A673 (cell line): ENCODE measurements around the gene SPTLC3. TPM values are rescaled to one million over a fixed set of nuclear protein-coding genes. Genes with fewer than 3 reads are reported as not detected.

Experiments
- BruUV-seq: library from RNA; stranded (reverse); fragments of 400-500 nt; replicated peaks from 2 replicates; lab custom pipeline; 2021; lab: Mats Ljungman, UMichigan
- CTCF ChIA-PET: fragments of 300-600 bp; sonication (Branson Sonifier 250); formaldehyde crosslinking; loops from one replicate; lab custom pipeline; 2022; ENCODE audit warnings: antibody characterized with exemption; lab: Charles Lee
- POLR2A ChIA-PET: fragments of 300-600 bp; sonication (Branson Sonifier 250); formaldehyde crosslinking; loops from one replicate; lab custom pipeline; 2022; ENCODE audit warnings: antibody characterized with exemption; ENCODE audit not compliant: low non-redundant PET; lab: Charles Lee
- DNase-seq: peaks from one replicate; pipeline ENCODE4 v3.0.0-alpha.2; 2015; ENCODE audit warnings: low spot score
- H3K27ac ChIP-seq: fragments of 200-600 bp; sonication (generic); 2 replicates; pipeline ENCODE4 v1.5.1; 2016; ENCODE audit warnings: mixed run types, low read depth, mild to moderate bottlenecking, mixed read lengths, antibody characterized with exemption, low read length; ENCODE audit not compliant: poor library complexity, severe bottlenecking
- H3K27me3 ChIP-seq: fragments of 200-600 bp; sonication (generic); replicated peaks from 2 replicates; pipeline ENCODE4 v1.6.1; 2017; ENCODE audit warnings: mixed run types, low read depth, mild to moderate bottlenecking, mixed read lengths, antibody characterized with exemption, low read length; ENCODE audit not compliant: insufficient read depth, poor library complexity
- H3K36me3 ChIP-seq: fragments of 200-600 bp; sonication (generic); 2 replicates; pipeline ENCODE4 v1.6.1; 2016; ENCODE audit warnings: mixed run types, mild to moderate bottlenecking, mixed read lengths, antibody characterized with exemption, low read length; ENCODE audit not compliant: insufficient read depth, poor library complexity, severe bottlenecking
- H3K4me1 ChIP-seq: fragments of 200-600 bp; sonication (generic); 2 replicates; pipeline ENCODE4 v1.6.1; 2017; ENCODE audit warnings: mixed run types, mild to moderate bottlenecking, mixed read lengths, antibody characterized with exemption, low read length; ENCODE audit not compliant: insufficient read depth, poor library complexity, severe bottlenecking
- H3K4me3 ChIP-seq: fragments of 200-600 bp; sonication (generic); 2 replicates; pipeline ENCODE4 v1.5.1; 2016; ENCODE audit warnings: low read depth, mixed run types, mild to moderate bottlenecking, mixed read lengths, low read length; ENCODE audit not compliant: poor library complexity, severe bottlenecking
- H3K9me3 ChIP-seq: fragments of 200-600 bp; sonication (generic); 2 replicates; pipeline ENCODE4 v1.6.1; 2016; ENCODE audit warnings: mixed run types, low read depth, mild to moderate bottlenecking, mixed read lengths, antibody characterized with exemption, low read length; ENCODE audit not compliant: poor library complexity, severe bottlenecking
- EZH2 ChIP-seq: fragments of 200-600 bp; sonication (generic); IDR thresholded peaks from 2 replicates; pipeline ENCODE4 v1.6.1; 2017; ENCODE audit warnings: borderline replicate concordance, low read depth, mild to moderate bottlenecking, mixed read lengths, antibody characterized with exemption, low read length; ENCODE audit not compliant: poor library complexity, severe bottlenecking
- intact Hi-C: fragments of 100-400 bp; cut with micrococcal nuclease; formaldehyde crosslinking; loops from one replicate; pipeline ENCODE4 v1.10.0; 2022; ENCODE audit not compliant: unreplicated experiment
- total RNA-seq: library from RNA; stranded (reverse); gene quantifications from 2 replicates; pipeline ENCODE4 v1.2.3, GENCODE V29; 2021
- TF ChIP-seq, protein P1 (sequence below): fragments of 300-800, 200-600 bp; sonication (generic); conservative IDR thresholded peaks from 2 replicates; pipeline ENCODE4 v1.5.1; 2017; ENCODE audit warnings: low read depth, mild to moderate bottlenecking, antibody characterized with exemption, low read length, moderate library complexity, mixed read lengths

The SPTLC3 gene
- total RNA-seq, 1 experiment from 2014 or later = 0.06 TPM

DNA sequence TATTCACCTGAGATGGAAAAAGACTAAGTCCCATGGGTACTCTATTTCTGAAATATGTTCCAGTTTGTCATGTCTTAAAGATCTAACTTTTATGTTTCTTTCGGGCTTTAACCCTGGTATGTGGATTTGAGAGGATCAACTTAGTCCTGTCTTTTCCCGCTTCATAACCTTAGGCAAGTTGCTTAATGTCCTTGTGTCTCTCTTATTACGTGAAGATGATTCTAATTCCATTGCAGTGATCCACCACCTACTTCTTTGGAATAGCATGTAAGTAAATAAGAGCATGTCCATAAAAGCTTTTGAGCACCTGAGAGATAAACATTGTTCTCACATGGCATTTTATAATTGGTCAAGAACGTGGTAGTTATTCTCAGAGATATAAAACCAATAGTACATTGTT is 23.0 kb downstream of the SPTLC3 start:
- no peak overlapping the region for H3K4me3 ChIP-seq
- no peaks in the 10 kb centered on the region for H3K9me3 ChIP-seq
- no peaks in the 10 kb centered on the region for H3K27me3 ChIP-seq
- ChIA-PET CTCF (no interaction called here), POLR2A (no interaction called here)
- no peak for TF ChIP-seq EZH2
- TF ChIP-seq, protein P1, sequence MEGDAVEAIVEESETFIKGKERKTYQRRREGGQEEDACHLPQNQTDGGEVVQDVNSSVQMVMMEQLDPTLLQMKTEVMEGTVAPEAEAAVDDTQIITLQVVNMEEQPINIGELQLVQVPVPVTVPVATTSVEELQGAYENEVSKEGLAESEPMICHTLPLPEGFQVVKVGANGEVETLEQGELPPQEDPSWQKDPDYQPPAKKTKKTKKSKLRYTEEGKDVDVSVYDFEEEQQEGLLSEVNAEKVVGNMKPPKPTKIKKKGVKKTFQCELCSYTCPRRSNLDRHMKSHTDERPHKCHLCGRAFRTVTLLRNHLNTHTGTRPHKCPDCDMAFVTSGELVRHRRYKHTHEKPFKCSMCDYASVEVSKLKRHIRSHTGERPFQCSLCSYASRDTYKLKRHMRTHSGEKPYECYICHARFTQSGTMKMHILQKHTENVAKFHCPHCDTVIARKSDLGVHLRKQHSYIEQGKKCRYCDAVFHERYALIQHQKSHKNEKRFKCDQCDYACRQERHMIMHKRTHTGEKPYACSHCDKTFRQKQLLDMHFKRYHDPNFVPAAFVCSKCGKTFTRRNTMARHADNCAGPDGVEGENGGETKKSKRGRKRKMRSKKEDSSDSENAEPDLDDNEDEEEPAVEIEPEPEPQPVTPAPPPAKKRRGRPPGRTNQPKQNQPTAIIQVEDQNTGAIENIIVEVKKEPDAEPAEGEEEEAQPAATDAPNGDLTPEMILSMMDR = no peak
- no peak overlapping the region for H3K27ac ChIP-seq
- no peaks in the 10 kb centered on the region for H3K36me3 ChIP-seq
- no peak for DNase-seq
- BruUV-seq = no TSS peak
- peaks cover 5% of the 10 kb centered on the region for H3K4me1 ChIP-seq
- intact Hi-C loops = no loop called here

DNA sequence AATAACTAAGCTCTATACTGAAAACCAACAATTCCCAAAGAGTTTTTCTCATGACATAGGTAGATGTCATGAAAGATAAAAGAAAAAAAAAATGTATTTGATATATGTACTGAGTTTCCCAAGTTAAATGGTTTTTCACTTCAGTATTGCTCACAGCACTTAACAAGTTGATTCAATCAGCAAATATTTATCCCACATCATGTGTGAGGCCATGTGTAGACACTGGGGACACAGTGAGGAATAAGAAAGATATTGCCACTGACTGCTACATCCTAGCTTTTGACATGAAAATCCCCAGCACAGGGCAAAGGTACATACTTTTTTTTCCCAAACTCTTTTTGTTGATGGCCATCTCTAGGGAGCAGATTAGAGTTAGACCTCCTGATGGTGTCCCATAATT is 25.3 kb downstream of the SPTLC3 start:
- no peak overlapping the region for H3K4me3 ChIP-seq
- no TSS peak for BruUV-seq
- H3K9me3 ChIP-seq = no peaks in the 10 kb centered on the region
- H3K27me3 ChIP-seq = no peaks in the 10 kb centered on the region
- DNase-seq = no peak
- H3K4me1 ChIP-seq = peaks cover 5% of the 10 kb centered on the region
- ChIA-PET POLR2A (no interaction called here), CTCF (no interaction called here)
- no peaks in the 10 kb centered on the region for H3K36me3 ChIP-seq
- no peak overlapping the region for H3K27ac ChIP-seq
- no peak for TF ChIP-seq EZH2
- TF ChIP-seq, protein P1 = no peak
- intact Hi-C loops = no loop called here

DNA sequence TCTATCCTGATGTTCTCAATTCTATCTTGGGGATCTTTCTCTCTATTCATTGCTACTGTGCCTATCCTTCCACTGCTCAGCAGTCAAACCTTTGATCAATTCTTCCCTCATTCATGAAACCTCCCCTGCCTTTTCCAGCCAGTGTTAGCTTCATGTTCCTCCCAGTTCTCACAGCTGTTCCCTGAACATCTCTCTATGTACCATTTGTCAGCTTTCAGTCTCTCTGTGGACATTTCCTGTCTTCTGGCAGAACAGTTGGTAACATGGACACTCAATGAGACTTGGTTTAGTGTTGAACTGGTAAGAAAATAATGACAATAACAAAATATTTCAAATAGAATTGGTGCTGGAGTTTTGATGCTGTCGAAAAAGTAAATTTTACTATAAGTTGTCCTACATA is 26.2 kb downstream of the SPTLC3 start:
- H3K4me3 ChIP-seq = no peak overlapping the region
- no peak overlapping the region for H3K27ac ChIP-seq
- POLR2A ChIA-PET = no interaction called here
- TF ChIP-seq EZH2 = no peak
- TF ChIP-seq, protein P1 = no peak
- CTCF ChIA-PET = no interaction called here
- DNase-seq = no peak
- no TSS peak for BruUV-seq
- no peaks in the 10 kb centered on the region for H3K36me3 ChIP-seq
- no peaks in the 10 kb centered on the region for H3K9me3 ChIP-seq
- H3K4me1 ChIP-seq = peaks cover 2% of the 10 kb centered on the region
- intact Hi-C loops = no loop called here
- no peaks in the 10 kb centered on the region for H3K27me3 ChIP-seq
